Measurements from ENCODE around the gene CLEC1A.

GRCh38 chr12:10135126-10135525 is 36.3 kb upstream of the CLEC1A start:
- TF ChIP-seq CTCF (IDR thresholded peaks at IDR 0.05) = no peak
- TF ChIP-seq EP300 (IDR thresholded peaks at IDR 0.05; ENCODE audit: low read depth) = no peak

Measured in transverse colon (tissue), 3 donors.